GM18502 (cell line): Measurements from ENCODE around the gene PEMT.
"Not testable (repeated sequence)": the region's sequence is repeated elsewhere in the genome, so short reads cannot be mapped to it uniquely, and the experiment has no call there.

Experiments used
- ATAC-seq: cut with Tn5 transposase; IDR thresholded peaks from one replicate; pipeline ENCODE4 v1.9.1; 2021; ENCODE audit warnings: mild to moderate bottlenecking; ENCODE audit not compliant: unreplicated experiment, poor library complexity

PEMT gene

GRCh38 chr17:17466511-17466910 lies 125.0 kb downstream of the PEMT start:
- no peak for ATAC-seq

DNA sequence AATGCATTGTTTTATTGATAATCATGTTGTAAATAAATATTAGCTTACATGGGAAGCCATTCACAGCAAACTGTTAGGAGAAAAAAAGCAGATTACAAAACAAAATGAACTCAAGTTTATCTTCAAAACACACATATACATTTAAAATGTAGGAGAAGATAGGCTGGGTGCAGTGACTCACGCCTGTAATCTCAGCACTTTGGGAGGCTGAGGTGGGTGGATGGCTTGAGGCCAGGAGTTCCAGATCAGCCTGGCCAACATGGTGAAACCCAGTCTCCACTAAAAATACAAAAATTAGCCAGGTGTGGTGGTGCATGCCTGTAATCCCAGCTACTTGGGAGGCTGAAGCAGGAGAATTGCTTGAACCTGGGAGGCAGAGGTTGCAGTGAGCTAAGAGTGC lies 125.6 kb downstream of the PEMT start:
- not testable (repeated sequence) for ATAC-seq

GRCh38 chr17:17463821-17464220 lies 127.7 kb downstream of the PEMT start:
- ATAC-seq = no peak

DNA sequence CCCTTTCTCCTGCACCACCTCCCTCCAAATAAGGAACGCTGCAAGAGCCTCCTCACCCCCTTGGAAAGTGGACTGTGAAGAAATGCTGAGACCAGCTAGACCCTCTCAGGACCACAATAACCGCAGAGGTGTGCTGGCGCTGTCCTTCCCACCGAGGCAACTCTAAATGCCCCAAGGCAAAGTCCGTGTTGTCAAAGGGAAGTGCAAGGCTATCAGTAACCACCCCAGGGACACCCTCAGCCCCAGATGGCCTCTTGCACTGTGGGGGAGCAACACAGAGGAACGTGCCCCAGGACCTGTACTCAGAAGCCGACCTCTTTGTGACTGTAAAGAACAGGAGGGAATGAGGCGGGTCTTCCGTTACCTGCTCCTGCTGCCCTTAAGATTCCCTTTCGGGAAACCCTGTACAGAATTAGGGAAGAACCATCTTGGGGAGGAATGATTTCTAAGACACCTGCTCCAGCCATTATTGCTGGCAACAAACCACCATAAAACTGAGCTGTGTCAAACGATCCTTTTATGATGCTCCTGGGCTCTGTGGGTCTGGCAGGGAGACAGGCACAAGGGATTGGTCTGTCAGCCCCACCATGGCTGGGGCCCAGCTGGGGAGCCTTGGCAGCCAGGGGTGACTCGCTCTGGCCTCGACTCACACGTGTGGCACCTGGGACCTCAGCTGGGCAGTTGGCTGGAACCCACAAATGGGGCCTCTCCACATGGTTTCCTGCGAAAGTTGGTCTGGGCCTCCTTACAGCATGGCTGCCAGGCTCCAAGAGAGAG lies 129.3 kb downstream of the PEMT start:
- no peak for ATAC-seq

GRCh38 chr17:17460038-17460437 lies 131.5 kb downstream of the PEMT start:
- no peak for ATAC-seq

DNA sequence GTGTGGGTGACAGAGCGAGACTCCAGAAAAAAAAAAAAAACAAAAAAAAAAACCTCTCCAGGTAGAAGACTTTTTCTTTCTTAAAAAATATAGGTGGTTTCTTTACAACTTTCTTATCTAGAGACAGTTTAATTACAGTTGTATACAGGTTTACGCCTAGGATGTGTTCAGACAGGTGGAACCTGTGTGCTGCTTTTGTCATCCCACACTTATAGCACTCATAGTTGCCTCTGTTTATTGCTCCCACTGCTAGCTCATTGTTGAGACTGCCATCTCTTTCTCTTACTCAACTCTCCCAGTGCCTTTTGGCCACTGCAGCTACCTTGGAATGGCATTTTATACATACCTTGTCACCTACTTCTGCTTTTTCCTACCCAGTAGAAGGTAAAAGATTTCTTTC lies 133.8 kb downstream of the PEMT start:
- no peak for ATAC-seq

DNA sequence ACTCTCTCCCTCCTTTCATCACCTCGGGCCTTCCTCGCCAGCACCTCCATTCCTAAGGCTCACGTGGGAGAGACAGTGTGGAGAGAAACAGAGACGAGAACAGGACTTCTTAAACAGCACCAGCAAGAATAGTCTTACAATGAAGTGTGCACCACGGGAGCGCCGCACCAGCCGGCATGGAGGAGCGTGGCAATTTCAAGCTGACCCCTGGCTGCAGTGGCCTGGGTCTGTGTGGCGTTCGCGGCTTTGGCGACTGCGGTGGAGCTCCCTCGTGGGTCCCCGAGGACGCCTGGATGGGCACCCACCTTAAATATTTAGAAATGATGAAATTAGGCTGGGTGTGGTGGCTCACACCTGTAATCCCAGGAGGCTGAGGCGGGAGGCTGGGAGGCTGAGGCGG lies 135.3 kb downstream of the PEMT start:
- no peak for ATAC-seq
